Measurements from ENCODE around the gene C1orf21.

Gene C1orf21

DNA sequence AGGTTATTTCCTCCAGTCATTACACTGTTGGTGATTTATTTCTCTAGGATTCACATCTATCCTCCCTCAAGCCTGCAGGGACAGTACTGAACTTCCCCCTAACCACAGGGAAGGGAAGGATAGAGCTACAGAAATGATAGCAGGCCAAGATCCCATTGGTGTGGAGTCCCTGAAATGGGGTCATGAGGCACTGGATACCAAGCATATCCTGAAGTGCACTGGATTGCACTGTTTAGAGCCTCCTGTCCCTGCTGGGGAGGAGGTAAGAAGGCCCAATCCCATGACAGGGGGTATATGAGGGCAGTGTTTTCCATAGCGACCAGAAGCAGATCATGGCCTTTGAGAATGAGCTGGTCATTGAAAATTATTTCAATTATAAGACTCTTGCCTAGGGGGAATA, 56.8 kb downstream of the C1orf21 start:
- DNase-seq (ENCODE audit: low read depth in 2 of 3, low spot score in 1 of 3) = no peak

DNA sequence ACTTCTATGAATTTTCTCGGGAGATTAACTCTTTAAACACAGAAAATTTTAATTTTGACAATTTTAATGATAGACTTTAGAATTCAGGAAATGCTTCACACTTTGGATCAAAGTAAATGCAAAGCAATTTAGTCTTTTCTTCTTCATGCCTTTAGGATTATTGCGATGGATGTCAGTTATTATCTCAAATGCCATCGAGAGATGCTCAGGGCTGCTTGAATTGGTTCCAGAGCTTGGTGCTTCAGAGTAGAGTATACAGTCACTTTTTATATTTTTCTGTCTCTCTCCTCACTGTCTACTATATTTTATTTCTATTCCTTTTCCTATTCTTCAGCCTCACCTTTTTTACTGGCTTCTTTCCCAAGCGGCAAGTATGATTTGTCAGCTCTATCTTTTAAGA, 59.2 kb downstream of the C1orf21 start:
- DNase-seq (ENCODE audit: low read depth in 2 of 3, low spot score in 1 of 3) = no peak

DNA sequence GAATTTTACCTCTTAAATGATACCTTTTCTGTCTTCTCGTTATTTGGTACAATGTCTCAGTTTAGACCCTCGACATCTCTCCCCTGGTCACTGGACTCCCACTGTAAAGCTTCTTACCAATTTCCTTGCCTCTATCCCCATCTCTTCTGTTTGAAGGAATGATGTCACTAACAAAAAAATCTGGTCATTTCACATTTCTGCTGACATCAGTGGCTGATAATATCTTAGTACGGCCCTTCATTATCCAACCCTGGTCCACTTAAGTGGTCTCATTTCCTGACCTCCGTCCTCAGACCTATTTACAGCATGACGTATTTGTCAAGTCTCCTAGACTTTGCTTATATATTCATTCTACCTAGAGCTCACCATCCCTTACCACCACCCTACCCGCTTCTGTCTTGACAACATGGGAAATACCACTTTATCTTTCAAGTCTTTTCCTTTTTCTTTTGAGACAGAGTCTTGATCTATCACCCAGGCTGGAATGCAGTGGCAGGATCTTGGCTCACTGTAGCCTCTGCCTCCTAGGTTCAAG, 60.9 kb downstream of the C1orf21 start:
- DNase-seq (ENCODE audit: low read depth in 2 of 3, low spot score in 1 of 3) = no peak

DNA sequence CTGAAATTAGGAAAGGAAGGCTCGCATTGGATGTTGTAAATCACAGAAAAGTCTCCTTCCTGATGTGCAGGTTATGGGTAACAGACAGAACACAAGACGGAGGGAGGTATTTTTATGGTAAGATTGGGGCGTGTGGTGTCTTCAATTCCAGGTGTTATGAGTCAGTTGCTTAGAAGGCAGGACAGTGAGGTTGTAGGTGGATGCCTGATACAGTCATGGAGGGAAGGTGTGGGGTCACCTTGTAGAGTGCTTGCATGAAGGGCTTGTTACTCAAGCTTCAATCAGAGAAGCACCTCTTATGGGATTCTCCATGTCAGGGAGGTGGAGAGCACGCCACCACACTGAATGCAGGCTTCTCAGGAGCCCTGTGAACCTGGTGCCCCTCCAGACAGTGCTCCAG, 63.1 kb downstream of the C1orf21 start:
- no peak for DNase-seq (ENCODE audit: low read depth in 2 of 3, low spot score in 1 of 3)

DNA sequence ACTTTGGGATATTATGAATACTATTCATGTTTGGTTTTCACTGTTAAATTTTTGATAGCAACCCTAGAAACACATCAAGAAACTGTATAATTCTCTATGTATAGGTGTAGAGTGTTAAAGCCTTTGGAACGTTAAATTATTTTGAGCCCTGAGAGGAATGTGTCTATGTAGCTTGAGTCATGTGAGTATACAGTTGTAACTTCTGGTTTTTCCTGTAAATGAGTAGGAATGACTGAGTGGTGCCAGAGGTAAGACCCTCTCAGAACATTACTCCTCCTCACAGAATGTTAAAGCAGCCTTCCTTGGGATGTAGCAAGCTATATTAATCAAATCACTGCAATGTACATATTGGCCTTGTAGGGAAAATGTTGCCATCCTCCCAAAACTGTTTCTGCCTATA, 69.0 kb downstream of the C1orf21 start:
- DNase-seq (ENCODE audit: low read depth in 2 of 3, low spot score in 1 of 3) = no peak

DNA sequence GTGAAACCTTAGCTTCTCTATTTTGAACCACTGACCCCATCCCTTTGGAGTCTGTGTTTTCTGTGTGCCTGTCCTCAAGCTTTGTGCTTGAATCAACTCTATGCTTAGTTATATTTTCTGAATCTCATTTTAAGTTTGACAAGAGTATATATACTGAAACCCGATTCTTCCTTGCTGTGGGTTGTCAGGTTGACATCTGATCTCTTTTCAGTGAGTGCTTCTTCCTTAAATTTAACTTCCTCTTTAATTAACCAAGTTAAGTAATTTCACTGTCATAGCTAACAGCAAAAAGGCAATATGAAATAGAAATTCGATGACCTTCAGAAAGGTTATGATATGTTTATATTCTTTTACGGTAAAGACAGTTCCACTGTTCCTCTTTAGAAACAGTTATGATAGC, 69.4 kb downstream of the C1orf21 start:
- DNase-seq (ENCODE audit: low read depth in 2 of 3, low spot score in 1 of 3) = no peak

DNA sequence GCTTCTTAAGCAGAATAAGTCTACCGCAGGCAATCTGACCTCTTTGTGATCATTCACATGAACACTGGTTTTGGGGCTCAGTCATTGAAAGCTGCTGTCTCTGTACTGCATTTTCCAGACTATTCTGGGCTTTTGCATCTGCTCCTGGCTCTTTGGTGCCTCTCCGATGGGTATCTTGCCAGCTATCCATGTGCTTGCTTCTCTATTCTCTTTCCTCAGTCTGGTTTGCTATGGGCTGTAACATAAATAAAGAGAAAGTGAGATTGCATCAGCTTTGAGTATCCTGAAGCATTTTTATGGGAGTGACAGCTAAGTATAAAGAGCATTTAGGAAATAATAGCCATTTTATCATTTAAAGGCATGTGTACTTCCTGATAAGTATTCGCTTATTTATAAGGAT, 70.7 kb downstream of the C1orf21 start:
- DNase-seq (ENCODE audit: low read depth in 2 of 3, low spot score in 1 of 3) = no peak

DNA sequence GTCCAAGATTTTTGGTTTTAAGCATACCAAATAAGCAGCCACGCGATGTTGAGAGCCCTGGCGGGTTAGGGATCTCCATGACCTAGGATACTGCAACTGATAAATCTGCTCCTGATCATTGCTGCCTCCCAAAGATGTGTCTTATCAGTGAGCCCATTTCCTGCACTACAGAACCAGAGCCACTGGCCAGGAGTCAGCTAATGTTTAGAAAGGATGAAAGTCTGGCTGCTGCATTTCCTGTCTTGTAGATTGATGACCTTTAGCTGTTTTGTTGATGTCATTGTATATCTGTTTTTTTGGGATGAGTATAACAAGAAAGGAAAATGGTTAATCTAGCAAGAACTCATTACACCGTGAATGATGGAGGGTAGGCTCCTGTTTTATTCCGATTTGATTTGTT, 74.5 kb downstream of the C1orf21 start:
- DNase-seq (ENCODE audit: low read depth in 2 of 3, low spot score in 1 of 3) = no peak

DNA sequence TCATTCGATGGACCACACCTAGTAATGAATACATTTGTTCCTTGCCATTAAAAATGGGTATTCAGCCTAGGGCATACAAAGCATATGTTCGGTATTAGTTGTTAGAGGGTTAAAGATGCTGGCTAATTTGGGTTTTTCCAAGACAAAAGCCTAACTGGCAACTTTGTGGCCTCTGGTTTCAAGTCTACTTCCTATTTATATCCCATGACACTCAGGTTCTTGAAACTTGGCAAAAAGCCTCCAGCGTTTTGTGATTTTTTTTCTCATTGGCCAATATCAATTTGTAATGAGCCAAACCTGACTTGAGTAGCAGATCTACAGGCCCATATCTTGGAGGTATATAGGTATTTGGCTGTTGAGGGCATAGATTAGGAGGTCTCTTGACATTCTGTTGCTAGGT, 75.3 kb downstream of the C1orf21 start:
- DNase-seq (ENCODE audit: low read depth in 2 of 3, low spot score in 1 of 3) = no peak

DNA sequence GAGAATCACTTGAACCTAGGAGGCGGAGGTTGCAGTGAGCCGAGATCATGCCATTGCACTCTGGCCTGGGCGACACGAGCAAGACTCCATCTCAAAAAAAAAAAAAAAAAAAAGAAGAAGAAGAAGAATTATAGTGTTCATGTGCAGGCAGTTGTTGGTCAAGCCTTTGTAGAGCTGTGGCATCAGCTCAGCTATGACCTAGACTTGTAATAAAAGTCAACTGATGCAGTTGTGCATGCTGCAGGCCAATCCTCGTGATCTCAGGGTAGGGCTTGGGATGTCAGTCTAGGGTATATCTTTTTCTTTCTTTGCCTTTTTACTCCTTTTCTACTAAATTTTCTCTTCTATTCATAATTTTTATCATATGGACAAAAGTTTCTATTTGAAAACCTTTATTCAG, 76.2 kb downstream of the C1orf21 start:
- no peak for DNase-seq (ENCODE audit: low read depth in 2 of 3, low spot score in 1 of 3)

DNA sequence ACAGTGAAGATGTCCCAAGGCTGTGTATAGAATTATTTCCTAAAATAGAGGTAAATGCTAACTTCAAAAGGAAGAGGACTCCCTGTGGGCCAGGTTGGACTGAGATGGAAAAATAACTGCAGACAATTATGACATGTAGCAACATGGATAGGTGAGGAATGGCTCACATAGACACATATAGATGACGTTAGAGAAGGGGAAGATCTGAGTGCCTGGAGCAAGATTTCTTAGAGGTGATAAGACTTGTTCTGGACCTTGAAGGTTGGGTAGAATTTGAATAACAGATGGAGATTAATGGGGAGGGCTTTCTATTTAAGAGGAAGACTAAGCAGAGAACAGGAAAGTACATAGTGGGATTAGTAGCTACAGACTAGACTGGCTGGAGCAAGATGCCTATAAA, 76.9 kb downstream of the C1orf21 start:
- DNase-seq (ENCODE audit: low read depth in 2 of 3, low spot score in 1 of 3) = no peak

DNA sequence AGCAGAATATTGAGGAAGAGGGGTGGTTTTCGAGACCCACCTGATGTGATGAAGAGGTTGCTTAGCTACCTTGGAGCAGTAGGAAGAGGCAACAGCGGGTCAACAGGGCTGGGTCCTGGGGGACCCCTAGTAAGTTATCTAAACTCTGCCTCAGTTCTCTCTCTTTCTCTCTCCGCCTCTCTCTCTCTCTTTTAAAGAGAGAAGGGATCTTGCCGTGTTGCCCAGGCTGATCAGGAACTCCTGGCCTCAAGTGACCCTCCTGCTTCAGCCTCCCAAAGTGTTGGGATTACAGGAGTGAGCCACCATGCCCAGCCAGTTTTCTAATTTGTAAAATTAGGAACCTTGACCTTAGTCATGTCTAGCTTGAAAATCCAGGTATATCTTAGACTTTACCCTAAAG, 77.9 kb downstream of the C1orf21 start:
- no peak for DNase-seq (ENCODE audit: low read depth in 2 of 3, low spot score in 1 of 3)

DNA sequence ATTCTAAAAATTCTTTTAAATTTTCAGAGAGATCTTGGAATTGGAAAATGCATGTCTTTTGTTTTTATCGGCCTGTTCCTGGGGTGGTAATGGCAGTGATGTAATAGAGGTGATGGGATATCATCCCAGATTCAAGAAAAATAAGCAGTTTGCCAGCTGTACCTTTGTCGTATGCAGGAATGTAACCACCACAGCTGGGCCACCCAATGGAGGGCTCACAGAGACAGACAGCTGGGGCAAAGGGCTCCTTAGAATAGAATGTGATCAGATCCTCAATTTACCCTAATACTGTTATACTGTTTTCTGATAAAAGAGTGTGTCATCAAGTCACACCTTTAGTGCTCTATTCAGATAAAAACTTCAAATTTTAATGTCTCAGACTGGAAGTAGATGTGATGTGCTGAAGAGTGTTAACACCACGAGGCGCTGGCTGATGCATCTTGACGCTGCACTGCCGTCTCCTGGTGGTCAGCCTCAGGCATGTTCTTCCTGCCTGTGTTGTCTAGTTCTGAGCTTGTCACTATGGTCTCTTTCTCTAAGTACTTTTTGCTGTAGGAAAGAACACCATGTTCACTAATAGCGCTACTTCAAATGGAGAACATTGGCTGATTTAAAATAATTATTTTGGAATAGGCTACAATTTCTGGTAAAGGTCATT, 78.8 kb downstream of the C1orf21 start:
- no peak for DNase-seq (ENCODE audit: low read depth in 2 of 3, low spot score in 1 of 3)

DNA sequence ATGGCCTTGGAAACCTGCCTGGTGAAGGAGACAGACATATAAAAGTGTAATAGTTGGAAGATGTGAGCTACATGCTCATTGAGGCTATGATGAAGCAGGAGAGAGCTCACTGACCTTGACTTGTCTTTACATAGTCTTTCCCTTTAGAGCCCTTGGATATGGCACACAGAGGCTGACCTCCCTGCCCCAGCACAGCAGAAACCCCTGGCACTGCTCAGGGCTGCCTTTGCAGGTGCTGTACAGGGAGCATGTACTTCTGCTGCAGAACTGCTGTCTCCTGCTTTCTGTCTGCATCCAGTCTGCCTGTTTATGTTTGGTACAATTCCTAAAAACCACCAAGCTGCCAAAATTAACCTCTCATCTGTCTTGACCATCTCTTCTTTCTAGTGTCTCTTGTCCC, 80.5 kb downstream of the C1orf21 start:
- DNase-seq (ENCODE audit: low read depth in 2 of 3, low spot score in 1 of 3) = no peak

DNA sequence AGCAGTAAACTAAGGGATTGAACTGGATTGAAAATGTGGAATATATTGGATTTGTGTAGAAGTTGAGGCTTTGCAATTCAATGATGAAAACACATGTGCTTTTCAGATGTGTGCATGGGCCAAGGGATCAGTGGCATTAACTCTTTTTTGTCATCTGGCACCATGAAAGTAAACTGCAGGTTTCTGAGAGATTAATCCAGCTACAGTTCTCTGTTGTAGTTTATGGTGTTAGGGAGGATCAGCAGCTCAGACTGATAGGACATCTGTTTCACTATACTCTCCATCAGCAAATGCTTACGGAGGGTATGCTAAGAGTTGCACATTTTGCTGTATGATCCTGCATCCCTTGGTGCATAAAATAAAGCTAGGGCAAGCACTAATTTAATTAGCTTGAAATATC, 82.6 kb downstream of the C1orf21 start:
- DNase-seq (ENCODE audit: low read depth in 2 of 3, low spot score in 1 of 3) = no peak

DNA sequence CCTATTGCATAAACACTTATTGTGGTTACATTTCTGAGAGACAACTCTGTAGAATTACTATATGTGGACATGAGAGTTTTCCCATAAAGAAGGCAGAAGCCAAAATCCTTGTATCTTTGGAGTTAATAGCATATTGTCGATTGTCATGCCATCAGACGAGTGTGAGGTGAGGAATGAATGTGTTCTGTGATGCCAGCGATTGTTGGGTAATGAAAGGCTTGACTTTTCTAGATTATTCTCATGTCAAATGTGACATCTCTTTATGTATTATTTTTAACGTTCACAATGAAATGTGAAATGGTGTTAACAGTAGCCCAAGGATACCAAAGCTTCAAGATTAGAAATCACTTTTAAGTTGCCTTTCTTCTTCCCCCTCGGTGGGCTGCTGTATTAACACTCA, 84.9 kb downstream of the C1orf21 start:
- DNase-seq (ENCODE audit: low read depth in 2 of 3, low spot score in 1 of 3) = no peak

DNA sequence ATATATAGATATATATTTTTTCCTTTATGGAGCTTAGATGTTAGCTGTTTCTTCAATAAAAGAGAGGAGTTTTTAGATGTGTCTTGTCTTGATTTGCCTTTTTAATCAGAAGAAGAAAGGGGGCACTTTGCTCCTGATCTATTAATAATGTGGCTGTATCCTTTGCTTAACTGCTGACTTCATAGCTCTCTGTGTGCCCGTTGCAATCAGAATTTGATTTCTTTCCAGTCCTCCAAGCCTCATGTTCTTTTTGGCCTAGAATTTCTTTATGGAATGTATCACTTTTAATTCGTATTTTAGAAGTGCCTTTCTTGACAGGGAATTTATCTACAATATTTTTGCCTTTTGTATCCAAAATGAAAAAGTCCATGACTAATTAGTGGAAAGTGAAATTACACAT, 85.3 kb downstream of the C1orf21 start:
- no peak for DNase-seq (ENCODE audit: low read depth in 2 of 3, low spot score in 1 of 3)

DNA sequence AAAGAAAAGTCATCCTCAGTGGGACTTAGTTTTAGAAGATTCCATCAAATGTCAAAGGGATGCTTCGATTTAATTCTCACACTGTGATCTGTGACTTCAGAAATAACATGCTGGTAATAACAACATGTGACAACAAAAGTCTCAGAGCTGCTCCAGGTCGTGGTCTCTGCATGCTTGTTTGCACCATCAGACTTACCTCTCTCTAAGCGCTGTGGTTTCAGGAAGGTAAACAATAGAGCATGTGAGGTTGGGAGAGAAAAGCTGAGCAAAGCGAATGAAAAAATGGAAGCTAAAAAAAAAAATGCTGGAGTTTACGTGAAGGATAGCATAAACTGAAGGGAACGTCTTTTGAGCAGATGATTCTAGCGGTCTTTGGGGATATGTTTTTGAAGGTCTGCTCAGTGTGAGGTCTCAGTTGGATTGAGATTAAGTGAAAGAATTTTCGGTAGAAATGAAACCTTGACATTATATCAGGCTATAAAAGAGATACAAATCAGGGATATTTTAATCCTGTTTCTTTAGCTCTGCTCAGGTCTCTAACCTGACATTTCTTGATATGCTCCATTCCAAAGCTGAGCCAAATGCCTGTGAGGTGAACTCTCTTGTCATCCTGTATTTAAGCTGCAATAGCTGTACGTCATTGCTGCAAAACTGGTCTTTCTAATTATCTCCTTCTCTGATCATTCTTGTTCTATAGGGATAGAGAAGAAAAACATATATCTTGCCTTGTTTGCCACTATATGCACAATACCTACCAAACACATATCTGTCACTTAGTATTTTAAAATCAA, 86.5 kb downstream of the C1orf21 start:
- no peak for DNase-seq (ENCODE audit: low read depth in 2 of 3, low spot score in 1 of 3)

DNA sequence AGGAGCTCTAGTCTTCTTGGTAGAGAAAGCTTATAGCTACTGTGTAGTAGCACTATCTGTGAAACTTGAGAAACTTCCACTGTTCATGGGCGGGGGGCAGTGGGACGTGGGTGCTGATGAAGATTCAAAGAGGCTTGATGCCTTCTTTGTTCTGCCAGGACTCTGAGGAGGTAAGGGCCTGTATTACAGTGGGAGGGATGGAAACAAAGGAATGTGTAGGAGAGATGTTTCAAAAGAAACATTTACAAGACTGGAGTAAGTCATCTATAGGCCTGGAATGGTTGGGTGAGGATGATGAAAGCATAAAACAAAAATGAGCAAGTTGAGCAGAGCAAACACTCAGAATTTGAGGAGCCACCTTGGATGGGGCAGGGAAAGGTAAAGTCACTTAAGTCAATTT, 89.4 kb downstream of the C1orf21 start:
- no peak for DNase-seq (ENCODE audit: low read depth in 2 of 3, low spot score in 1 of 3)

DNA sequence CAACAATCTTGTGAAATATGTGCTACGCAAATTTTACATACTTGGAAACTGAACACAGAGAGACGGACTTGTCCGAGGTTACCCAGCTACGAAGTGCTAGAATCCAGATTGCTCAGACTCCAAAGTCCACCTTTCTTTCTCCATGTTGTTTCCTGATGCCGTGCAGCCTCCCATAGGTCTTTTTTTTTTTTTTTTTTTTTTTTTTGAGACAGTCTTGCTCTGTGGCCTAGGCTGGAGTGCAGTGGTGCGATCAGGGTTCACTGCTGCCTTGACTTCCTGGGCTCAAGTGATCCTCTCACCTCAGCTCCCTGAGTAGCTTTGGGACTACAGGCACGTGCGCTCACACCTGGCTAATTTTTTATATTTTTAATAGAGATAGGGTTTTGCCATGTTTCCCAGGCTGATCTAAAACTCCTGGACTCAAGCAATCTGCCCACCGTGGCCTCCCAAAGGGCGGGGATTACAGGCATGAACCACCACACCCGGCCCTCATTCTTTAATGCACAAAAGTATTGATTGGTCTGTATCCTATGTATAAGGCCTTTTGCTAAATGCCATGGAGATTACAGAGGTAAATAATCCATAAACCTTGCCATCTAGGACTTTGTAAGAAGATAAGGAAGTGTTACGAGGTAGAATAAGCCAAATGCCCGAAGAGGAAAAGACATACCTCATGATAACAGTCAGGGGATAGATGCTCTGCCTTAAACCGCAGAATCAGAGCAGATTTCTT, 92.8 kb downstream of the C1orf21 start:
- no peak for DNase-seq (ENCODE audit: low read depth in 2 of 3, low spot score in 1 of 3)

DNA sequence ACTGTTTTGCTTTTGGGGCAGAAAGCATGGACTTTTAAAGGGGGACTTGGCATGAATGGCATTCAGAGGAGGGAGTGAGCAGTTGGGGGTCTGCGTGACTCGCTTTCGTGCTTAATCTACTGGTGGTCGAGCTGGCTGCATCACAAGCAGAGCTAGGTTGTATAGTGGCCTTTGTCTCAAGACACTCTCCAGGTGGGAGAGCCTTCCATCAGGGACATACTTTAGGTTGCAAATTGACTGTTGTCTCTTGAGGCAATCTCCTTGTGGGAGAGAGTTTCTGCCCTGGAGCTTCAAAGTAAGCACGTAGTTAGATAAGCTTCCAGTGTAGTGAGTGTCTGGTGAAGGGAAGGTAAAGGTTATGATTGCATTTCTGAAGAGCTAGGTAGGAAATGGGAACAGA, 93.9 kb downstream of the C1orf21 start:
- DNase-seq (ENCODE audit: low read depth in 2 of 3, low spot score in 1 of 3) = no peak

DNA sequence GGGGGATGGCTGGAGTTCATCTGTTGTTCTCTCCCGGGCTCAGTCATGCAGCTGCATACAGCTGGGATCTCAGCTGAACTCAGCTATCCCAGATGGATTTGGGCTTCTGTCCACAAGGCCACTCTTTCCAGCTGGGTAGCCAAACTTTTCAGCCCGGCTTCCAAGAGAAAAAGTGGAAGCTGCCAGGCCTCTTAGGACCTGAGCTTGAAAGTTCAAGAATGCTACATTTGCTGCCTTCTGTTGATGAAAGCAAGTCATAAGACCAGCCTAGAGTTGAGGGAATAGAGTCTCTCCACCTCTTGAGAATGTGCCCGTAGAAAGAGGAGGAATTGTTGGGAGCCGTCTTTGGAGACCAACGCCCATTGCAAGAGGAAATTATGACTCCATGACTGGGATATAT, 95.3 kb downstream of the C1orf21 start:
- no peak for DNase-seq (ENCODE audit: low read depth in 2 of 3, low spot score in 1 of 3)

Data from stimulated activated CD4-positive, alpha-beta T cell treated with anti-CD3 and anti-CD28 coated beads, Interleukin-12 subunit alpha, Interleukin-12 subunit beta, amount 100 ng/mL, for 48 hours (primary cell).